ENCODE measurements around the gene PRLH. TPM values are rescaled to one million over a fixed set of nuclear protein-coding genes. Genes with fewer than 3 reads are reported as not detected.

Gene PRLH
- total RNA-seq, 1 donor from 2014 or later = not detected

- Histone ChIP-seq H3K4me3 (no peak overlapping the region), H3K36me3 (no peaks in the 10 kb centered on the region), H3K27me3 (no peaks in the 10 kb centered on the region), H3K27ac (peak overlapping the region; percentile 89 to 93), H3K9me3 (no peaks in the 10 kb centered on the region), H3K4me1 (peaks cover 13 to 51% of the 10 kb centered on the region in 2 donors)
- DNase-seq (ENCODE audit: low spot score in 2 of 2) = no peak
- no peak for TF ChIP-seq CTCF (IDR thresholded peaks at IDR 0.05)
- intact Hi-C loops (cut with DNase I) = loop anchor here (1.0 kb wide), 1 partner anchor 15 kb away; no protein-coding TSS in a partner anchor
Measured at GRCh38 chr2:237615631-237616249, 49.4 kb downstream of the PRLH start.

- Histone ChIP-seq H3K27me3 (no peaks in the 10 kb centered on the region), H3K9me3 (no peaks in the 10 kb centered on the region), H3K36me3 (no peaks in the 10 kb centered on the region), H3K4me1 (peaks cover 13 to 51% of the 10 kb centered on the region in 2 donors), H3K4me3 (no peak overlapping the region), H3K27ac (peak overlapping the region; percentile 89 to 93)
- intact Hi-C loops (cut with DNase I) = loop anchor here (1.0 kb wide), 1 partner anchor 16 kb away; no protein-coding TSS in a partner anchor
- no peak for DNase-seq (ENCODE audit: low spot score in 2 of 2)
- TF ChIP-seq CTCF (IDR thresholded peaks at IDR 0.05) = no peak
Measured at GRCh38 chr2:237616373-237616733, 50.0 kb downstream of the PRLH start.

Other genes starting within 250 kb of the PRLH start
- 156 TPM for gene COL6A3, start 152.4 kb upstream of the PRLH start, total RNA-seq
- 91.0 TPM for gene MLPH, start 79.3 kb upstream of the PRLH start, total RNA-seq
- 0.32 TPM for gene RAB17, start 24.2 kb downstream of the PRLH start, total RNA-seq
- gene LRRFIP1, start 61.0 kb downstream of the PRLH start, total RNA-seq = 133 TPM
- 8.5 TPM for gene RBM44, start 232.2 kb downstream of the PRLH start, total RNA-seq

Data from ascending aorta (tissue), 2 donors.